ENCODE results near the gene CELSR2.
"Not testable (repeated sequence)": the region's sequence is repeated elsewhere in the genome, so short reads cannot be mapped to it uniquely, and the experiment has no call there.

The CELSR2 gene

GRCh38 chr1:109300650-109301151 lies 51.4 kb downstream of the CELSR2 start:
- FAIRE-seq (no peak), DNase-seq (ENCODE audit: insufficient read length, low spot score) (no peak)
- TF ChIP-seq POLR2AphosphoS5 (IDR thresholded peaks at IDR 0.05; ENCODE audit: low read depth, low read length): no peak
- no peak for TF ChIP-seq SPI1 (IDR thresholded peaks at IDR 0.05; ENCODE audit: low read depth, low read length)
- TF ChIP-seq TAF1 (IDR thresholded peaks at IDR 0.05; ENCODE audit: low read depth, low read length): no peak
- no peak for TF ChIP-seq PAX5 (IDR thresholded peaks at IDR 0.05; ENCODE audit: insufficient read depth, low read length, severe bottlenecking)
- TF ChIP-seq POU2F2 (IDR thresholded peaks at IDR 0.05; ENCODE audit: low read depth, low read length): no peak
- no peak for TF ChIP-seq POLR2A (IDR thresholded peaks at IDR 0.05; ENCODE audit: low read depth, low read length)

GRCh38 chr1:109301874-109302273 lies 52.5 kb downstream of the CELSR2 start:
- DNase-seq (ENCODE audit: insufficient read length, low spot score) (no peak), FAIRE-seq (no peak)
- TF ChIP-seq POU2F2 (IDR thresholded peaks at IDR 0.05; ENCODE audit: low read depth, low read length) (no peak), POLR2A (IDR thresholded peaks at IDR 0.05; ENCODE audit: low read depth, low read length) (no peak), TAF1 (IDR thresholded peaks at IDR 0.05; ENCODE audit: low read depth, low read length) (no peak), SPI1 (IDR thresholded peaks at IDR 0.05; ENCODE audit: low read depth, low read length) (no peak), PAX5 (IDR thresholded peaks at IDR 0.05; ENCODE audit: insufficient read depth, low read length, severe bottlenecking) (no peak), POLR2AphosphoS5 (IDR thresholded peaks at IDR 0.05; ENCODE audit: low read depth, low read length) (no peak)

- no peak for FAIRE-seq
- no peak for DNase-seq (ENCODE audit: insufficient read length, low spot score)
- TF ChIP-seq TAF1 (IDR thresholded peaks at IDR 0.05; ENCODE audit: low read depth, low read length) (no peak), PAX5 (IDR thresholded peaks at IDR 0.05; ENCODE audit: insufficient read depth, low read length, severe bottlenecking) (no peak), POLR2AphosphoS5 (IDR thresholded peaks at IDR 0.05; ENCODE audit: low read depth, low read length) (no peak), POU2F2 (IDR thresholded peaks at IDR 0.05; ENCODE audit: low read depth, low read length) (no peak), POLR2A (IDR thresholded peaks at IDR 0.05; ENCODE audit: low read depth, low read length) (no peak), SPI1 (IDR thresholded peaks at IDR 0.05; ENCODE audit: low read depth, low read length) (no peak)
Observed at GRCh38 chr1:109304226-109304920, 55.0 kb downstream of the CELSR2 start.

DNA sequence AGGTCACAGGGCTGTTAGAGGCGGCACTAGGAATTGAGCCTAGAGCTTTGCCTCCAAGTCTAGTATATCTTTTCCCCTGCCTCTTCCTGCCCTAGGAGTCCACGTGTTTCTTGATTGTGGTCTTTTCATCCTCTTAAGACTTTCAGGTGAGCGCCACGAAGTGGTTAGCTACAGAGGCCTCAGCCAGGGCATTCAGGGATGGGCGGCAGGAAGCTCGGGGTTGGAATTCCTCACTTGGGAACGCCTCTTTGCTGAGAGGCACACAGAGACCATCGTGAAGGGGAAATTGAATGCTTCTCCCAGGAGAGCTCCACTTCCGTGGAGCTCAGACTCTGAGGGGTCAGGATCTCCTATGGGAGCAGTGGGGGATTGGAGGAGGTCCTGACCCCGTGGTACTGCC lies 56.7 kb downstream of the CELSR2 start:
- not testable (repeated sequence) for DNase-seq (ENCODE audit: insufficient read length, low spot score); FAIRE-seq

DNA sequence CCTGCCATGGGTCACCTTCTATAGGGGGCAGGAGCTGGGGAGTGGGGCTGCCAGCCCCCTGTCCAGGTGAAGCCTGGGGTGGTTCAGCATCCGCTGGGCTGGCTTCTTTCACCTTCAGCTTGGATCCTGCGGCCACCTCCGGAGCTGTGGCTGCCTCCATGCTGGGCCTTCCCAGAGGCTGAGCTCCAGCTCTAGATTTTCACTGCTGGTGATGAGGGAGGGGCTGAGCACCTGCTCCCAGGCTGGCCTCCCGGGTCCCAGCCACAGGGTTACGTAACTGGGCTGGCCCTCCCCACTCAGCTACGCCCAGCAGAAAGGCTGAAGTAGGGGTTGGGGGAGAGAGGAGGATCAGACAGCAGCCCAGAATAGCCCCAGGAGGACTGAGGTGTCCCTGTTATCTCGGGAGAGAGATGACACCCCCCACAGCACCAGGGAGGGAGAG lies 57.5 kb downstream of the CELSR2 start, which contains the start of gene MYBPHL:
MYBPHL (minus strand) TSS at position 180 of the 442 bp plus-strand sequence; CDS start at position 160, 20 bp downstream.
- no peak for FAIRE-seq
- TF ChIP-seq SPI1 (IDR thresholded peaks at IDR 0.05; ENCODE audit: low read depth, low read length) (no peak), POLR2AphosphoS5 (IDR thresholded peaks at IDR 0.05; ENCODE audit: low read depth, low read length) (no peak), TAF1 (IDR thresholded peaks at IDR 0.05; ENCODE audit: low read depth, low read length) (no peak), POU2F2 (IDR thresholded peaks at IDR 0.05; ENCODE audit: low read depth, low read length) (no peak), PAX5 (IDR thresholded peaks at IDR 0.05; ENCODE audit: insufficient read depth, low read length, severe bottlenecking) (no peak), POLR2A (IDR thresholded peaks at IDR 0.05; ENCODE audit: low read depth, low read length) (no peak)
- no peak for DNase-seq (ENCODE audit: insufficient read length, low spot score)

DNA sequence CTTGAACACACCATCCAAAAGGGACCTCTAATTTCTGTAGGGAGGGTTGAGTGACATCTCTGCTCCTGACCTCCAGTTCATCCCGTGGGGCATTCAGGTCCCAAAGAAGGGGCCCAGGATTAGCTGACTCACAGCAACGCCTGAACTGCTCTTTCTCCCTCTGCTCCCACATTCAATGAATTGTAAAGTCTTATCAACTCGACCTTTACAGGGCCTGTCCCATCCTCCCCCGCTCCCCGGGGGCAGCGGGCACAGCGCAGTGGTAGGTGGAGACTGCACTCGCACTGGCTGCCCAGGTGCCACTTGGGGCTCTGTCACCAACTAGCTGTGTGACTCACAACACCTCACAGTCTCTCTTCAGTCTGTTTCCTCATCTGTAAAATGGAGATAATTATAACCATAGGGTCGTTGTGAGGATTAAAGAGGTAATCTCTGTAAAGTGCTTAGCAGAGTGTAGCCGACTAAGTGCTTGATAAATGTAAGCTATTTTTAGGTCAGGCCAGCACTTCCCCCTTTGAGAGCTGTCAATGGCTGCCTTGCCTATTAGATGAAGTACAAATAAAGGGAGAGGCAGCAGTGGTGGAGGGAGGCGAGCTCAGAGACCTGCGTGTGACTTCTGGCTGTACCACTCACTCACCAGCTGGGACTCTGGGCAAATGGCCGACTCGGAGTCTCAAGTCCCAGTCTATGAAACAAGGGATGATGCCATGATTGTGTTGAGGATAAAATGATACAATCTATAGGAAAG lies 58.1 kb downstream of the CELSR2 start:
- no peak for FAIRE-seq
- no peak for TF ChIP-seq POLR2A (IDR thresholded peaks at IDR 0.05; ENCODE audit: low read depth, low read length)
- no peak for TF ChIP-seq PAX5 (IDR thresholded peaks at IDR 0.05; ENCODE audit: insufficient read depth, low read length, severe bottlenecking)
- TF ChIP-seq SPI1 (IDR thresholded peaks at IDR 0.05; ENCODE audit: low read depth, low read length): 0 out of 2 replicates have a peak, but pooled peaks have one; percentile 26
- DNase-seq (ENCODE audit: insufficient read length, low spot score): no peak

DNA sequence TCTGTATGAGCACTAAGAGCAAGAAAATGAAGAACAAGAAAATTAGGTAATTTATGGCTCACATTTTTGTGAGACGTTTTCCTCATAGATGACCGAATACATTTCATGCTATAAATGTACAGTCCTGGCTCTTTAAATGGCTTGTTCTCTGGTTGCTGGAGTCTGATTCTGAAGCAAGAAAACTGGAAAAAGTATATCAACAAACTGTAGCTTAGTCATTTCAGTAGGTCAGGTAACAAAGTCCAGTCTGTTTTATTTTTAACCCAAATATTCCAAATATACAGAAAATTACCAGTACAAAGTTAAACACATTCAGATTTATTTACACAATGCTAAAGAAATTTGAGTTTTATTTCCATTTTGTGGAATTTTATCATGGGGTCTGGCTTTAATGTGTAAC lies 60.0 kb downstream of the CELSR2 start:
- no peak for DNase-seq (ENCODE audit: insufficient read length, low spot score)
- TF ChIP-seq POU2F2 (IDR thresholded peaks at IDR 0.05; ENCODE audit: low read depth, low read length): no peak
- no peak for TF ChIP-seq POLR2A (IDR thresholded peaks at IDR 0.05; ENCODE audit: low read depth, low read length)
- TF ChIP-seq TAF1 (IDR thresholded peaks at IDR 0.05; ENCODE audit: low read depth, low read length): no peak
- TF ChIP-seq SPI1 (IDR thresholded peaks at IDR 0.05; ENCODE audit: low read depth, low read length): no peak
- TF ChIP-seq PAX5 (IDR thresholded peaks at IDR 0.05; ENCODE audit: insufficient read depth, low read length, severe bottlenecking): no peak
- TF ChIP-seq POLR2AphosphoS5 (IDR thresholded peaks at IDR 0.05; ENCODE audit: low read depth, low read length): no peak
- FAIRE-seq: no peak

DNA sequence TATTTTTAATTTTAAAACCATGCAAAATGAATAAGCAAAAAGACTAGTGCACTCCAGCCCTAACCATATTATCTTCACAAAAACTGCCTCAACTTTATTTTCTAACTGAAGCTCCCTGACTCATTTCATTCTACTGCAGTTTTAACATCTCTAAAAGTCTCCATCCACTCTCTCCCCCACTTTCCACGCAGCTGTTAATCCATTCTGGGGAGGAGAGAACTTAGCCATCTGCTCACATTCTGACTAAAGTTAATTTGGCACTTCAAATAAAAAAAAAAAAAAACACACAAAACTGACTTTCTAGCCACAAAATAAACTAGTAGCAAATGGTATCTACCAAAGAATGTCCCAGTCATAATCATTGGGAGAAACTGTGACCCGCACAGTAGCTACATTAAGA lies 62.9 kb downstream of the CELSR2 start:
- TF ChIP-seq PAX5 (IDR thresholded peaks at IDR 0.05; ENCODE audit: insufficient read depth, low read length, severe bottlenecking) (no peak), POLR2A (IDR thresholded peaks at IDR 0.05; ENCODE audit: low read depth, low read length) (no peak), POU2F2 (IDR thresholded peaks at IDR 0.05; ENCODE audit: low read depth, low read length) (no peak), TAF1 (IDR thresholded peaks at IDR 0.05; ENCODE audit: low read depth, low read length) (no peak), POLR2AphosphoS5 (IDR thresholded peaks at IDR 0.05; ENCODE audit: low read depth, low read length) (no peak), SPI1 (IDR thresholded peaks at IDR 0.05; ENCODE audit: low read depth, low read length) (no peak)
- no peak for DNase-seq (ENCODE audit: insufficient read length, low spot score)
- no peak for FAIRE-seq

- no peak for FAIRE-seq
- TF ChIP-seq TAF1 (IDR thresholded peaks at IDR 0.05; ENCODE audit: low read depth, low read length) (no peak), SPI1 (IDR thresholded peaks at IDR 0.05; ENCODE audit: low read depth, low read length) (no peak), POLR2A (IDR thresholded peaks at IDR 0.05; ENCODE audit: low read depth, low read length) (no peak), POLR2AphosphoS5 (IDR thresholded peaks at IDR 0.05; ENCODE audit: low read depth, low read length) (no peak), PAX5 (IDR thresholded peaks at IDR 0.05; ENCODE audit: insufficient read depth, low read length, severe bottlenecking) (no peak), POU2F2 (IDR thresholded peaks at IDR 0.05; ENCODE audit: low read depth, low read length) (no peak)
- DNase-seq (ENCODE audit: insufficient read length, low spot score): no peak
Observed at GRCh38 chr1:109312978-109313775, 63.8 kb downstream of the CELSR2 start.

Data from GM12891 (cell line).